H9 (cell line): ENCODE measurements around the gene DHRS13. TPM values are rescaled to one million over a fixed set of nuclear protein-coding genes. Genes with fewer than 3 reads are reported as not detected.

ENCODE experiments used
- DNase-seq: peaks from one replicate; pipeline ENCODE4 v3.0.0-alpha.2; 2017
- H2AFZ ChIP-seq: one replicate; pipeline ENCODE4 v1.6.1; 2013; ENCODE audit warnings: mild to moderate bottlenecking, low read length, control low read depth, moderate library complexity
- H2AK5ac ChIP-seq: 2 replicates; pipeline ENCODE4 v1.6.1; 2013; ENCODE audit warnings: low read length, control low read depth, mixed read lengths; ENCODE audit not compliant: insufficient read length
- H2BK120ac ChIP-seq: one replicate; pipeline ENCODE4 v1.6.1; 2013; ENCODE audit warnings: low read depth, mild to moderate bottlenecking, low read length, control low read depth, inconsistent platforms; ENCODE audit not compliant: poor library complexity, severe bottlenecking
- H2BK12ac ChIP-seq: 2 replicates; pipeline ENCODE4 v1.6.1; 2013; ENCODE audit warnings: low read length, control low read depth, mixed read lengths, low read depth; ENCODE audit not compliant: insufficient read length
- H2BK15ac ChIP-seq: 2 replicates; pipeline ENCODE4 v1.6.1; 2013; ENCODE audit warnings: low read depth, low read length, control low read depth
- H2BK20ac ChIP-seq: one replicate; pipeline ENCODE4 v1.6.1; 2013; ENCODE audit warnings: low read depth, mild to moderate bottlenecking, low read length, control low read depth, inconsistent platforms; ENCODE audit not compliant: poor library complexity, severe bottlenecking
- H2BK5ac ChIP-seq: 2 replicates; pipeline ENCODE4 v1.6.1; 2013; ENCODE audit warnings: low read length, control low read depth, mixed read lengths; ENCODE audit not compliant: insufficient read length
- H3K14ac ChIP-seq: 2 replicates; pipeline ENCODE4 v1.6.1; 2013; ENCODE audit warnings: low read length, control low read depth; ENCODE audit not compliant: insufficient read depth
- H3K18ac ChIP-seq: 2 replicates; pipeline ENCODE4 v1.6.1; 2013; ENCODE audit warnings: low read depth, mild to moderate bottlenecking, mixed read lengths, low read length, control low read depth; ENCODE audit not compliant: insufficient read length
- H3K23ac ChIP-seq: 2 replicates; pipeline ENCODE4 v1.6.1; 2013; ENCODE audit warnings: low read length, control low read depth, mixed read lengths, low read depth; ENCODE audit not compliant: insufficient read length
- H3K23me2 ChIP-seq: 2 replicates; pipeline ENCODE4 v1.6.1; 2013; ENCODE audit warnings: low read depth, mild to moderate bottlenecking, mixed read lengths, low read length, control low read depth; ENCODE audit not compliant: insufficient read length, poor library complexity, severe bottlenecking
- H3K27ac ChIP-seq: 2 replicates; pipeline ENCODE4 v1.5.1; 2013; ENCODE audit warnings: low read length, control low read depth, mixed read lengths, low read depth; ENCODE audit not compliant: insufficient read length
- H3K27me3 ChIP-seq: 2 replicates; pipeline ENCODE4 v1.6.1; 2013; ENCODE audit warnings: low read length, control low read depth, inconsistent platforms; ENCODE audit not compliant: insufficient read depth
- H3K4ac ChIP-seq: 2 replicates; pipeline ENCODE4 v1.6.1; 2013; ENCODE audit warnings: low read depth, mild to moderate bottlenecking, control low read depth, inconsistent platforms, low read length, moderate library complexity
- H3K4me1 ChIP-seq: 2 replicates; pipeline ENCODE4 v1.6.1; 2013; ENCODE audit warnings: low read length, control low read depth, inconsistent platforms; ENCODE audit not compliant: insufficient read depth
- H3K4me2 ChIP-seq: 2 replicates; pipeline ENCODE4 v1.6.1; 2013; ENCODE audit warnings: low read length, control low read depth, mixed read lengths; ENCODE audit not compliant: insufficient read length, insufficient read depth
- H3K56ac ChIP-seq: 2 replicates; pipeline ENCODE4 v1.6.1; 2013; ENCODE audit warnings: low read depth, mild to moderate bottlenecking, mixed read lengths, low read length, control low read depth; ENCODE audit not compliant: insufficient read length
- H3K79me1 ChIP-seq: 2 replicates; pipeline ENCODE4 v1.6.1; 2013; ENCODE audit warnings: low read depth, mild to moderate bottlenecking, moderate library complexity, low read length, control low read depth, inconsistent platforms; ENCODE audit not compliant: insufficient read depth, poor library complexity, severe bottlenecking
- H3K79me2 ChIP-seq: 2 replicates; pipeline ENCODE4 v1.6.1; 2013; ENCODE audit warnings: low read length, control low read depth, inconsistent platforms; ENCODE audit not compliant: insufficient read depth
- H3K9ac ChIP-seq: 2 replicates; pipeline ENCODE4 v1.6.1; 2013; ENCODE audit warnings: low read length, control low read depth, mixed read lengths; ENCODE audit not compliant: insufficient read length; ENCODE audit errors: extremely low read depth
- H3K9me3 ChIP-seq: one replicate; pipeline ENCODE4 v1.6.1; 2013; ENCODE audit warnings: low read depth, low read length, inconsistent platforms; ENCODE audit not compliant: control insufficient read depth
- H3T11ph ChIP-seq: one replicate; pipeline ENCODE4 v1.6.1; 2013; ENCODE audit warnings: mild to moderate bottlenecking, low read length, control low read depth, inconsistent platforms
- H4K20me1 ChIP-seq: one replicate; pipeline ENCODE4 v1.6.1; 2013; ENCODE audit not compliant: control insufficient read depth, insufficient read length, insufficient read depth
- H4K5ac ChIP-seq: 2 replicates; pipeline ENCODE4 v1.6.1; 2013; ENCODE audit warnings: low read depth, mild to moderate bottlenecking, mixed read lengths, low read length, control low read depth; ENCODE audit not compliant: insufficient read length
- H4K8ac ChIP-seq: replicated peaks from 2 replicates; pipeline ENCODE4 v1.6.1; 2013; ENCODE audit warnings: low read length, control low read depth, mixed read lengths, low read depth; ENCODE audit not compliant: insufficient read length
- H4K91ac ChIP-seq: 2 replicates; pipeline ENCODE4 v1.6.1; 2013; ENCODE audit warnings: low read depth, mild to moderate bottlenecking, moderate library complexity, mixed read lengths, low read length, control low read depth; ENCODE audit not compliant: insufficient read length
- H3K27ac Mint-ChIP-seq, 3 experiments: 2 replicates in 2 of 3; 3 replicates in 1 of 3; pipeline ENCODE4 v1.8.0; 2020 to 2021; ENCODE audit warnings: mixed read lengths in 3 of 3, mild to moderate bottlenecking in 1 of 3, moderate library complexity in 1 of 3
- H3K27me3 Mint-ChIP-seq: 2 replicates; pipeline ENCODE4 v1.8.0; 2021; ENCODE audit warnings: low read depth, mild to moderate bottlenecking, moderate library complexity, mixed read lengths
- H3K36me3 Mint-ChIP-seq, 3 experiments: 2 replicates in 2 of 3; 3 replicates in 1 of 3; pipeline ENCODE4 v1.8.0; 2020 to 2021; ENCODE audit warnings: low read depth in 3 of 3, mixed read lengths in 3 of 3; ENCODE audit not compliant: insufficient read depth in 1 of 3
- H3K4me1 Mint-ChIP-seq, 2 experiments: 2 replicates each; pipeline ENCODE4 v1.8.0; 2020; ENCODE audit warnings: mixed read lengths in 2 of 2
- H3K4me3 Mint-ChIP-seq, 2 experiments: 2 replicates in 1 of 2; 3 replicates in 1 of 2; pipeline ENCODE4 v1.8.0; 2020 to 2021; ENCODE audit warnings: mild to moderate bottlenecking in 2 of 2, mixed read lengths in 2 of 2, moderate library complexity in 1 of 2
- H3K9me3 Mint-ChIP-seq, 2 experiments: 2 replicates in 1 of 2; 3 replicates in 1 of 2; pipeline ENCODE4 v1.8.0; 2020; ENCODE audit warnings: mild to moderate bottlenecking in 2 of 2, mixed read lengths in 2 of 2, moderate library complexity in 1 of 2
- CTCF ChIP-seq: fragments of 200-600 bp; sonication (generic); conservative IDR thresholded peaks from 3 replicates; pipeline ENCODE4 v1.8.0; 2021; ENCODE audit warnings: antibody characterized with exemption, mild to moderate bottlenecking
- WGBS: extraction: QIAGEN DNeasy Blood & Tissue Kit; methylation state at CpG from one replicate; pipeline ENCODE4 v1.1.7; 2013; ENCODE audit warnings: missing lambda C conversion rate, low lambda C conversion rate, mixed read lengths; ENCODE audit not compliant: insufficient read length; ENCODE audit errors: extremely low coverage; 5-methylcytosine and 5-hydroxymethylcytosine counted together
- total RNA-seq: library from RNA; stranded (reverse); gene quantifications from 2 replicates; pipeline ENCODE4 v1.2.1, GENCODE V29; 2021

Gene DHRS13
- total RNA-seq, 1 experiment from 2014 or later = 29.6 TPM

GRCh38 chr17:28896491-28896883 lies 6.4 kb downstream of the DHRS13 start:
- Histone ChIP-seq H3K23me2 (peaks cover 6% of the 10 kb centered on the region), H4K8ac (no peak overlapping the region), H3K9me3 (no peaks in the 10 kb centered on the region), H3K79me2 (peaks cover 4% of the 10 kb centered on the region; the same call in 1 of the 2 replicates), H3K14ac (no peak overlapping the region), H4K5ac (no peak overlapping the region), H2BK12ac (no peak overlapping the region), H3K18ac (no peak overlapping the region), H3K56ac (no peak overlapping the region), H2BK5ac (no peak overlapping the region), H3K9ac (peak overlapping the region; percentile 60), H2AFZ (no peak overlapping the region), H3K27me3 (0 out of 2 replicates have a peak, but pooled peaks cover 3% of the 10 kb centered on the region), H3T11ph (no peak overlapping the region), H3K4me2 (peak overlapping the region; percentile 63), H3K4me1 (peaks cover 9% of the 10 kb centered on the region), H2BK120ac (no peak overlapping the region), H2BK15ac (no peak overlapping the region), H3K79me1 (peaks cover 4% of the 10 kb centered on the region), H2AK5ac (no peak overlapping the region), H4K91ac (no peak overlapping the region), H3K27ac (no peak overlapping the region), H3K23ac (no peak overlapping the region), H2BK20ac (no peak overlapping the region), H4K20me1 (no peaks in the 10 kb centered on the region), H3K4ac (no peak overlapping the region)
- no peak for DNase-seq
- Mint-ChIP-seq H3K9me3 (no peaks in the 10 kb centered on the region), H3K27me3 (no peaks in the 10 kb centered on the region; the same call in 1 of the 2 replicates), H3K27ac (peak overlapping the region; percentile 52 to 96 (median 78); a peak in 4 of 7 replicates), H3K4me1 (peaks cover 19 to 22% of the 10 kb centered on the region in 2 experiments), H3K36me3 (peaks cover 23 to 34% (median 23%) of the 10 kb centered on the region in 3 experiments; a peak in 6 of 7 replicates), H3K4me3 (peak overlapping the region; percentile 93 to 96)
- no CpG with 5 or more reads among the region's 5 CpGs for WGBS
- no peak for TF ChIP-seq CTCF
